ENCODE data around the gene USP32.
"Not testable (repeated sequence)": the region's sequence is repeated elsewhere in the genome, so short reads cannot be mapped to it uniquely, and the experiment has no call there.

The USP32 gene

DNA sequence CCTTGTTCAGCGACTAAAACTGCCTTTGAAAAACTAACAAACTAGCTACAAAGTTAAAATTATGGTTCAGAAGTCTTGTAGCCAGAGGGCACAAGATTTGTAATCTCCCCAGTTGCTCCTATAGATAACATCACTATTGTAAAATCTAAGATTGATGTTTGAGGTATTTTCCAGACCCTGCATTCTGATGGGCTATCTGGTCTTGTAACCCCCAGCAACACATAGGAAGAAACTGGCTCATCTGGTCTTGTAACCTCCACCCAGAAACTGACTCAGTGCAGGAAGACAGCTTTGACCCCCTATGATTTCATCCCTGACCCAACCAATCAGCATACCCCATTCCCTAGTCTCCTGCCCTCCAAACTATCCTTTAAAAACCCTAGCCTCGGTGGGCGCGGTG, 18.1 kb upstream of the USP32 start:
- DNase-seq (ENCODE audit: low read depth in 2 of 2), result no peak

DNA sequence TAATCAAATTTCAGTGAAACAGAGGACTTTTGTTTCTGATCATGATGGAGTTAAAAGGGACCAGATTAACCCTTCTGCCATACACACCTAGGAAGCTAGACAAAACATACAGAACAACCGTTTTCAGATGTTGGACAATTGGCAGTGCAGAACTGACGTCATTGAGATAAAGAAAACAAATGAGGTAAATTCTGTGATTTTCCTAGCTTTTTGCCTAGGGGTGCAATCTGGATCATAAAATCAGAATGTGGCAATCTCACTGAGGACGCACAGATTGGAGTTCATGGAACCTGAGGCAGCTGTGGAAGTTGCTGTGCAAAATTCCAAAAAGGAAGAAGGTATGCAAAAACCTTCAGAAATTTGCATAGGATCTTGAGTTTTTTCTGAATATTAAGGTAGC, 15.0 kb upstream of the USP32 start:
- DNase-seq (ENCODE audit: low read depth in 2 of 2), result no peak

DNA sequence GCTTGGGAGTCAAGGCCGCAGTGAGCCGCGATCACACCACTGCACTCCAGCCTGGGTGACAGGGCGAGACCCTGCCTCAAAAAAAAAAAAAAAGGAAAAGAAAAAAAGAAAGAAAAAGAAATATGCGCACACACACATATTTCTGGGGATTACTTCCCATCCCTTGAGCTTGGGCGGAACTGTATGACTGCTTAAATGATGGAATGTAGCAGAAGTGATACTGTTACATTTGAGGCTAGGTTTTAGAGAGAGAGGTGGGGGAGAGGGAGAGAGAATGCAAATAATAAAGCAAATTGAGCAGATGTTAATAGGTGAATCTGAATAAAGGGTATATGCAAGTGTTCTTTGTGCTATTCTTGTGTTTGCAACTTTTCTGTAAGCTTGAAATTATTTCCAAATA, 12.0 kb upstream of the USP32 start:
- DNase-seq (ENCODE audit: low read depth in 2 of 2), result no peak

DNA sequence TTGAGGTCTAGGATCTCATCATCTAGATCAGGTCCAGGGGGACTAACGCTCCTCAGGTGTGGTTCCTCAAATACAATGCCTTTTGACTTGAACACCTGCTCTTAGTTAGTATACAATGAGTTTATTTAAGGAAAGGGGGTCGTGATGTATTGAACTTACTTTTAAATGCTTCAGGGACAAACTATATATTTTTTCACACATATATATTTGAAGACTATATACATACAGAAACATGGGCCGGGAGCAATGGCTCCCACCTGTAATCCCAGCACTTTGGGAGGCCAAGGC, 11.5 kb upstream of the USP32 start:
- DNase-seq (ENCODE audit: low read depth in 2 of 2), result no peak

DNA sequence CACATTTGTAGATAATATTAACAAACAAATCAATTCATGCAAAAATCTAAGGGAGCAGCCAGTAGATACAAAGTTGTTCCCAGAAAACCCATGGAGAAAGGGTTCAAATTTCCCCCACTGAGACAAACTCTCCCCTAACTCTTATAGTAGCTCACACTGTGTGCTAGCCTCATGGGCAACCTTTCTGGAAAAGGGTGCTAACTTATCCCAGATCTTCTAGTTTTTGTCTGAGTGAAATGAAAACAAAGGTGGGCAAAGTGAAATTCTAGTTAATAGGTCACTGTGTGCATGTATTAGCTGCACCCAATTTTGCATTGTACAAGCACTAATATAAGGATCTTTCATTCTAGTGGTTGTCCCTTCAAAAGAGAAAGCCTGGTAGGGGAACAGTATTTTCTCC, 9.9 kb upstream of the USP32 start:
- no peak for DNase-seq (ENCODE audit: low read depth in 2 of 2)

DNA sequence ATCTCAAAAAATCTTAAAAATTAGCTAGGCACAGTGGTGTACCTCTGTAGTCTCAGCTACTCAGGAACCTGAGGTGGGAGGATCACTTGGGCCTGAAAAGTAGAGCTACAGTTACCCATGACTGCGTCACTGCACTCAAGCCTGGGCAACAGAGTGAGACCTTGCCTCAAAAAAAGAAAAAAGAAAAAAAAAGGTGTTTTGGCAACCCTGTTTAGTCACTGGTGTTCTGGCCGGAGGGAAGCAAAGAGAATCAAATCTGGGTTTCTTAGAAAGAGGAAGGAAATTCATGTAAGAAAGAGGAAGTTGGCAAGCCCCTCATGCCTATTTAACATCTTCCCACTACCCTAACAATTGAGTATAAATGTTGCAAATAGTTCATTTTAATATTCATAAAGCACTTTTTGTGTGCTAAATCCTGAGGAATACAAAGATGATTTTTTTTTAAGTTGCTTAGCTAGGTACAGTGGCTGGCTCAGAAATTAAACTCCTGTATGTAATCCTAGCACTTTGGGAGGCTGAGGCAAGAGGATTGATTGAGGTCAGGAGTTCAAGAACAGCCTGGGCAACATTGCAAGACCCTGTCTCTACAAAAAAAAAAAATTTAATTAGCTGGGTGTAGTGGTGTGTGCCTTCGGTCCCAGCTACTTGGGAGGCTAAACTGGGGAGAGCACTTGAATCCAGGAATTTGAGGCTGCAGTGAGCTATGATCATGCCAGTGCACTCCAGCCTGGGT, 6.5 kb upstream of the USP32 start:
- DNase-seq (ENCODE audit: low read depth in 2 of 2), result no peak

DNA sequence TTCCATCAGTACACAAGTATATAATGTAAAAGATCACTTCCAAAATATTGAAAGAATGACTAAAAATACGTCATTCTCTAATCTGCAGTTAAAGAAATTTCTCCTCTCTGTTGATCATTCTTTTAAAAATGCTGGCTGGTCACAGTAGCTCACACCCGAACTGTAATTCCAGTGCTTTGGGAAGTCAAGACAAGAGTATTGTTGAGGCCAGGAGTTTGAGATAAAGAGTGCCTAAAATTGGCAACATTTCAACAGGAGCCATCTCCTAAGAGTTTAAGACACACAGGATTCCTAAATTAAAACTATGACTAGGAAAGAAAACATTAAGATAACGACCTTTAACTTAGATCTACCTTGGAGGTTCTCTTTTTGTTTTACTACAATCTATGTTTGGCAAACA, 4.5 kb upstream of the USP32 start:
- DNase-seq (ENCODE audit: low read depth in 2 of 2), result no peak

DNA sequence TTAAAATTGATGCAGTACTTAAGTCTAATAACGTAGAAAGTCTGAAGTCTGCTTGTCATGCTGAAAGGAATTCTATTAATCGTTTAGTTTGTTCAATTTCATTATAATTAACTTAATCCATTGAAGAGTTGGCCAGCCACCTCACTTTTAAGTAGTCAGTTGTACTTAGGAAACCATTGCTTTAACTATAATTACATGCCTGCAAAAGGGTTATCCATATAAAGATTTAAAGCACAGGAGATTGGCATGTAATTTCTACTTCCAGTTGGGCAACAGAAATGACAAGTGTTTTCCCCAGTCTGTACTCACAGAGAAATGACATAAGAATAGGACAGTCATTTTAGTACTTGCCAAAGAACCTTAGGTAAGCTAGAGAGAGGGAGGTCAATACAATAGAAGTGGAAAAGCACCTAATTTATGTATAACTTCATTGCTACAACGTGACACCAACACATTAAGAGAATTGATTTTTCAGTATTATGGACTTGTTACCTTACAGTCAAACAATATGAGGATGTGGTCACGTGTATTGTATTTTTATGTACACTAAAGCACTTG, 3.7 kb upstream of the USP32 start:
- no peak for DNase-seq (ENCODE audit: low read depth in 2 of 2)

DNA sequence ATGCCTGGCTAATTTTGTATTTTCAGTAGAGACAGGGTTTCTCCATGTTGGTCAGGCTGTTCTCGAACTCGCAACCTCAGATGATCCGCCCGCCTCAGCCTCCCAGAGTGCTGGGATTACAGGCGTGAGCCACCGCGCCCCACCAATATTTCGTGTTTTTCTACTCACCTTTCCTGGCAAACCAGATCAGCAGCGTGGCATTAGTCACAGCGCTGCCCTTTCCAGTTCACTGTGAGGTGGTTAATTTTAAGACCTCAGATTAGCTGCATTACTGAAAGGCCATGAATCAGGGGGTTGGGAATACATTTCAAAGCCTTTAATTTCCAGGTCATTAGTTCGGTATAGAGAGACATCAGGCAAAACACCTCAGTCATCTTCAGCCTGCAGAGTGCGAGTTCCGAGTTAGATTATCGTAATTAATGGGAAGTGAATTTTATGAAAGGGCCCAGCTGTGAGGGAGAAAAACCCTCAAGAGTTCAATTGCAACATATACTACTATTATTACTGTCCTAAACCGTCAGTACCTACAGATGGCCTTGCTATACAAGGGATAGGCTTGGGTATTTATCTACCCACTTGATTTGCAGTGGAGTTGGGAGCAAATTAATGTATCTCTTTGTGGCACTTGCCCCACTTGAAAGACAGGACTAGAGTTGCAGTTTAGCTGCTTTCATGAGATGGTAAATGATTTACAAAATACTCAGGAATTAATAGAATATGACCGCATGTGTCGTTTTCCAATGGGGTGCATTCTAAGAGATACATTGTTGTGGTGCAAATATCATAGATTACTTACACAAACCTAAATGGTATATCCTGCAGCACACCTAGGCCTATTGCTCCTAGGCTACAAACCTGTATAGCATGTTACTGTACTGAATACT, 2.1 kb upstream of the USP32 start:
- DNase-seq (ENCODE audit: low read depth in 2 of 2), result no peak

DNA sequence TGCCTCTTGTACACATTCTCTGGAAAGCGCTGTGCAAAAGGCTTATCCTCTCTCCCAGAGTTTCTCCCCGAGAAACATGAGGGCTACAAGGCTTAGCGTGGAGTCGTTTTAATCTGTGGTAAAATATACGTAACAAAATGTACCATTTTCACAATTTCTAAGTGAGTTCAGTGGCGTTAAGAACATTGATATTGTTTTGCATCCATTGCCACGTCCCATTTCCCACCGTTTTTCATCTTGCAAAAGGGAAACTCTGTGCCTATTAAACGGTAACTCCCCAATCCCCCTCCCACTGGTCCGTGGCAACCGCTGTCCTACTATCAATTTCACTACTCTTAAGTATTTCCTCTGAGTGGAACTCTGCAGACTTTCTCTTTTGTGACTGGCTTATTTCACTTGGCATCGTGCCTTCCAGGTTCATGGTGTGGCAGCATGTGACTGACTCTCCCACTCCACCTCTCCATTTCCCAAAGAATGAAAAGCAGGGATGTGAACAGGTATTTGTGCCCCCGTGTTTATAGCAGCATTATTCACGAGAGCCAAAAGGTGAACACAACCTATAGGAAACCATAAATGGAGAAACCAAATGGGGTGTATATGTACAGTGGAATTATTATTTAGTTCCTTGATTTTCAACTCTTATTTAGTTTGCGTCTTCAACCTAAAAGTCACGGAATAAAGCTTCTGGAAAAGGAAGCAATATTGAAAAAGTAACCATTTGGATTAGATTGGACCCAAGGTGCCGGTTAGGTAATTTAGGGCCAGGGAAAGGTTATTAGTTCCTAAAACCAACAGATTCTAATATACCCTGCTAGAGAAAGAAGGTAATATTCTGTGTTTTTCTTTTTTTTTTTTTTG, 1.1 kb upstream of the USP32 start:
- DNase-seq (ENCODE audit: low read depth in 2 of 2), result no peak

DNA sequence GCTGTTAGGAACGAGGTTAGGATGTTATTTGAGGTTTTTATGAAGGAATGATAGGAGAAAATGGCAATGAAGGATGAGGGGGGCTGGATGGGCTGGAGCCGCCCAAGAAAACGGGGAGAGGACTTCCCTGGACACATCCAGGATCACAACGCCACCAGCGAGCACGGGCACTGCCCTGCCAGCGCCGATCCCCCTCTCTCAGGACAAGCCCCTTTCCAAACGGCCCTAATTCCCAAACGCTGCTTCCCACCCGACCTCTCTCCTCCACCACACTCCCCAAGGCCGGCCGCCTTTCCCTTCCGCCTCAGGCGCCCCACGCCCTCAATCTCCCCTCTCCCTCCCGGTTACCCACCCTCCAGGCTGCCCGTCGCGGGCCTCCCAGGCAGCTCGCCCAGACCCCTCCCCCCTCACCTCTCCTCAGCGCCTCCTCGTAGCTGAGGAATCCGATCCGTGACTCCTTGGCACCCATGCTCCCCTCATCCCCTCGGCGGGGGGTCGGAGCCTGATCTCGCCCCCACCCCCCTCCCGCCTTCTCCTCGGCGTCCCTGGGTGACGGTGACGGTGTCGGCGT, 377 bp downstream of the USP32 start:
- no peak for DNase-seq (ENCODE audit: low read depth in 2 of 2)

DNA sequence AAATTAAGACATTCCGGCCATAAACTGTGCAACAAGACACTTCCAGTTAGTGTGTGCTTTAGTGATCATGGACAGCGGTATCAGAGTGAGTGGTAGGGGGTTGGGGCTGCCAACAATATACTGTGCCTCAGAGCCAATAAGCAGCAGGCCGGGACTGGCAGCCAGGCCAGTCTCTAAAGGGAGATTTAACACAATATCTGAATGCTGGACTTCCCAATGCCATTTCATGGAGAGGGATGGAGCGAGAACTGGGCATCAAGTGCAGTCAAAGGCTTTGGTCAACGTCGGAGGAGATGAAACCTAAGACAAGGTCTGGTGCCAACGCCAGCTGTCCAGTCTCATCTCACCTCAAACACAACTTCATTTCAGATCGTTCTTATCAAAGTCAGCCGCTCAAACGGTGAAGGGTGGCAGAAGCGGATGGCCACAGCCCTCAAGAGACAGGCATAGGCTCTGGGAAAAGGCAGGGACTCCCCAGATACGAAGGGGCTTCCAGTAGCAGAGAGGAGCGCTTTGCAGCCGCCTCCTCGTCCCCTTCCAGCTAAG, 935 bp downstream of the USP32 start:
- no peak for DNase-seq (ENCODE audit: low read depth in 2 of 2)

DNA sequence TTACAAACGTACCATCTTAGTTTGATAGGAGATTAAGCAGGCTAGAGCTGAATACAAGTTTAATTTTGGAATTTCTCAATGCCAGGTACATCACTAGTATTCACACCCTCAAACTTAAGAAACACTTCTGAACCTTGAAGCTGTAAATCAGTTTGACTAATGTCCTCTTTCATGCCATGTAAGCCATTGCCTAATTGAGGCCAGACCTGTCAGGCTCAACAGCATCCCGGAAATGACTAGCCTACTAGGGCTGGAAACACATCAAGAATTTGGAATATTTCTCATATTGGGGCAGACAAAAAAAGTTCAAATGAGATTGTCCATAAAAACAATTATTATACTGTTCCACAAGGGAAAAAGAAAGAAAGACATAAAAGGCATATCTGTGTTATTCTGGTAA, 1.7 kb downstream of the USP32 start:
- DNase-seq (ENCODE audit: low read depth in 2 of 2), result no peak

DNA sequence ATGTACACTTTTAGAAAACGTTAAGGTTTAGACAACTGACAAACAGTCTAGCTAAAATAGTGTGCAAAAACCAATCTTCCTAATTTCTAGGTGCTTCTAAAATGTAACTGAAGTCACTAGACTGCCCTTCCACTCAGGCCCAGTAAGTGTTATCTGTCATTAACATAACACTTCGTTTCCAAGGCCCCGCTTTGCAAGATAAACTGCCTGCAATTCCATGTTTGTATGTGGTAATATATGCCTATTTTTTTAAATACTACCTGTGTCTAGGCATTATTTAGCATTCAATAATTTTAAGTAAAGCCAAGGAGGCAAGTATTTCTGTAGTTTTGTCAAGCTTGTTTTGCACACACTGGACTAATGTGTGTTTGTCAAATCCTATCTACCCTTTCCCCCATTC, 3.2 kb downstream of the USP32 start:
- no peak for DNase-seq (ENCODE audit: low read depth in 2 of 2)

DNA sequence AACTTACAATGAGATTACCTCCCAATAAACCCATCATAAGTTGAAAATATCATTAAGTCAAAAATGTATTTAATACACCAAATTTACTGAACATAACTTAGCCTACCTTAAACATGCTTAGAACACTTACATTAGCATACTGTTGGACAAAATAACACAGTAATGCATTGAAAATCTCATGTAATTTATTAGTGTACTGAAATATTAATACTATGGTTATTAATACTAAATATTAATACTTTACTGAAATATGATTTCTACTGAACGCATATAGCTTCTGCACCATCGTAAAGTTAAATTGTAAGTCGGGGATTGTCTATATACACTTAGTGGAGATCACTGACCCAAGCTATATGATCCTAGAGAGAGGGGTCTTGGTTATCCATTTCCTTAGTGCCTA, 4.3 kb downstream of the USP32 start:
- no peak for DNase-seq (ENCODE audit: low read depth in 2 of 2)

DNA sequence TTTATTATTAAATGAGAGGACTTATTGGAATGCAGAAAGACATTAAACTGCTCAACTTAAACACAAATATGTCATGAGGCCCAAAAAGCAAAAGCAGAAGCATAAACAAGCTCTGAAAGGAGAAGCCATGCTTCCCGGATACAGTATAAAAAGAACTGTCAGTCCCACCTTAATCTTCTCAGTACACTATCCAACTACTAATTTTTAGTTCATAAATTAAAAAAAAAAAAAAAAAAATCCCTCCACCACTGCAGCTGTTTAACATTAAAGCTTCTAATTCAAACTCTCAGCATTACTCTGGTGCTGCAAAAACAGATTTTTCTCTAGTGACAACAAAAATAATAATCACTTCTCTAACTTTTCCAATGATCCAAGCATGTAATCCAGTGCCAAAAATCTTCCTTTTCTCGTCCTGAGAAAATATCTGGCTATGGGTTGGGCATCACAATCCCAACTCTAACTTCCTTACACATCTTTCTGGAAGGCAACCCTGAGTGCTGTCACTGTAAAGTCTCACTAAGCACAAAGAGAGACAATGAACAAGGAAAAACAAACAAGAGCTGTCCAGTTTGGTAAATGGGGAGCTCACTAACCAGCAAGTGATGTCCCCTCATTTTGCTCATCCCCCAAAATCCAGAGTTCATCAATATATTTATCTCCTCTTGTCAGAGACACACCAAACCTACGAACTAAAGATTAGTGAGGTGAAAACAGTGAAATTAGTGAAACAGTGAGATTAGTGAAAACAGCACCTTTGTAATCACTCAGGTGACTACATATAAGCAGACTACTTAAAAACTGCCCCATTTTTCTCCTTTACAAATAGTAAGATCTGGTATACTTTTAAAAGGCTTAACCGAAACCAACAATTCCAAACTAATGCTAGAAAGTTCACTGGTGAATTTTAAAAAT, 5.5 kb downstream of the USP32 start:
- DNase-seq (ENCODE audit: low read depth in 2 of 2), result no peak

DNA sequence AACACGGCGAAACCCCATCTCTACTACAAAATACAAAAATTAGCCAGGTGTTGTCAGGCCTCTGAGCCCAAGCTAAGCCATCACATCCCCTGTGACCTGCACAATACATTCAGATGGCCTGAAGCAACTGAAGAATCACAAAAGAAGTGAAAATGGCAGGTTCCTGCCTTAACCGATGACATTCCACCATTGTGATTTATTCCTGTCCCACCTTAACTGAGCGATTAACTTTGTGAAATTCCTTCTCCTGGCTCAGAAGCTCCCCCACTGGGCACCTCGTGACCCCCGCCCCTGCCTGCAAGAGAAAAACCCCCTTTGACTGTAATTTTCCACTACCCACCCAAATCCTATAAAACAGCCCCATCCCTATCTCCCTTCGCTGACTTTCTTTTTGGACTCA, 7.0 kb downstream of the USP32 start:
- not testable (repeated sequence) for DNase-seq (ENCODE audit: low read depth in 2 of 2)

DNA sequence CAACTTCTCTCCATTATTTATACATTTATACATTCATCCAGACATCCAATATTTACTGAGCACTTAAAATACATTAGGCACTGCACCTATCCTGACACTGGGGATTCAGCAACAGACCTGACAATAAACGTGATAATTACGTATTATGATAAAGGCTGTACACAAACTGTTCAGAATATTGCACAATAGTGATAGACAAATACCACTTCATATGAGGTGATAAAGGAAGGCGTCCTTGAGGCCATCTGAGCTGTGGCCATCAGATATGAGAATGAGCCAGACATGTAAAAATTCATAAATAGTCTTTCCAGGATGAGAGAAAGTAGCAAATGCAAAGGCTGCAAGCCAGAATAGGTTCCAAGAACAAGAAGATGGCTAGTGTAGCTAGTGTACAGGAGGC, 8.6 kb downstream of the USP32 start:
- no peak for DNase-seq (ENCODE audit: low read depth in 2 of 2)

DNA sequence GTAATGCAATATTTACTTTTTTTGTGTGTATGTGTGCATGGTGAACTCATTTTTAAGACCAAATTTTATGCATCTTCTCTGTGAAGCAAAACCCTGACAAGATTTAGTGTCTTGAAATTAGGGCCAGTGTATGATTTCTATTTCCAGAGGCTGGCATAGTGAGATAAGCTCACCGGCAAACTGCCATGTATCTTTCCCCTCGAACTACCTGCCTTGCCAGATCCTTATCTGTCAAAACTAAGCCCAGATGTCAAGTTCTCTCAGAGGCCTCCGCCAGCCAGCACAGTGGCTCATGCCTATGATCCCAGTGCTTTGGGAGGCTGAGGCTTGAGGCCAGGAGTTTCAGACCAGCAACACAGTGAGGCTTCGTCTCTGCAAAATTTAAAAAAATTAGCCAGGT, 10.0 kb downstream of the USP32 start:
- DNase-seq (ENCODE audit: low read depth in 2 of 2), result no peak

DNA sequence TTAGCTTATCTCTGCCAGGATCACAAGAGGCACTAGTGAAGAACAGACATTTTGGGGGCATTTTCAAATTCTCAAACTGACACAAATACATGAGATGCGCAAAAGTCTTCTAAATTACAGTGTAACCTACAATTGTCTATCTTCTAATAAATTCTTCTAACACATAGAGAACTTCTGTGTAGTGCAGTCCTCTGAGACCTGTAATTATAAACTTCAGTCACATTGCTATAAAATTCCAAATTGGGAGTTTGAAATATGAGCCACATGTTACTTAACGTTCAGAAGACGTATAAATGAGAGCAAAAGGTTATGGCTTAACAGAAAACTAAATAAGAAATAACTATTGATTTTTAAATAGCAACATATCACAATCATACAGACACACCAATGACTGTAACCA, 12.5 kb downstream of the USP32 start:
- DNase-seq (ENCODE audit: low read depth in 2 of 2), result not testable (repeated sequence)

DNA sequence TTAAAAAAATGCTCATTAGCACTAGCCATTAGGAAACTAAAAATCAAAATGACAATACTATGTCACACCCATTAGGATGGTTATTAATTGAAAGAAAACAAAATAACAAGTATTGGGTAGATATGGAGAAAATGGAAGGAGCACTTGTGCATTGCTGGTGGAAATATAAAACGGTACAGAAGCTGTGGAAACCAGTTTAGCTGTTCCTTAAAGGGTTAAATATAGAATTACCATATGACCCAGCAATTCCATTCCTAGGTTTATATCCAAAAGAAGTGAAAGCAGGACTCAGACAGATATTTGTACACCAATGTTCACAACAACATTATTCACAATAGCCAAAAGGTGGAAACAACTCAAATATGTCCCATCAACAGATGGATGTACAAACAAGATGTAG, 13.7 kb downstream of the USP32 start:
- DNase-seq (ENCODE audit: low read depth in 2 of 2), result not testable (repeated sequence)
